ENCODE data around the gene SP5. TPM values are rescaled to one million over a fixed set of nuclear protein-coding genes. Genes with fewer than 3 reads are reported as not detected.
"Not testable (repeated sequence)": the region's sequence is repeated elsewhere in the genome, so short reads cannot be mapped to it uniquely, and the experiment has no call there.

SP5 gene
- total RNA-seq, 1 experiment from 2014 or later = 161 TPM

DNA sequence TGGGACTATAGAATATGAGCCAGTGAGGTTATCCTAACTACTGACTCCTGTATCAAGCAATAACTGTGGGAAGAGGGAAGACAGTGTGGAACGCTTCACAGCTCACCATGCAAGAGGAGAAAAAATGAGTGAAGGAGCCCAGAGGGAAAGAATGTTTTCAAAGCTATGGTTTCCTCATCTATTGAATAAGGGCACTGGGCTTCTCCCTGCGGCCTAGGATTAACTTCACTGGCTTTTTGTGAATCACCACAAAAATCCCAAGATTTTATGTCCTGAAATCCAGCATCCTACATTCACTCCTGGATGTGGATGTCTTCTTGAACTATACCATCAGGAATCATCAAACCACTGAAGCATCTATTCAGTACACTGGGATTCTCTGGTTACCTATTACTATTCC is 44.5 kb upstream of the SP5 start:
- TF ChIP-seq, protein P1, sequence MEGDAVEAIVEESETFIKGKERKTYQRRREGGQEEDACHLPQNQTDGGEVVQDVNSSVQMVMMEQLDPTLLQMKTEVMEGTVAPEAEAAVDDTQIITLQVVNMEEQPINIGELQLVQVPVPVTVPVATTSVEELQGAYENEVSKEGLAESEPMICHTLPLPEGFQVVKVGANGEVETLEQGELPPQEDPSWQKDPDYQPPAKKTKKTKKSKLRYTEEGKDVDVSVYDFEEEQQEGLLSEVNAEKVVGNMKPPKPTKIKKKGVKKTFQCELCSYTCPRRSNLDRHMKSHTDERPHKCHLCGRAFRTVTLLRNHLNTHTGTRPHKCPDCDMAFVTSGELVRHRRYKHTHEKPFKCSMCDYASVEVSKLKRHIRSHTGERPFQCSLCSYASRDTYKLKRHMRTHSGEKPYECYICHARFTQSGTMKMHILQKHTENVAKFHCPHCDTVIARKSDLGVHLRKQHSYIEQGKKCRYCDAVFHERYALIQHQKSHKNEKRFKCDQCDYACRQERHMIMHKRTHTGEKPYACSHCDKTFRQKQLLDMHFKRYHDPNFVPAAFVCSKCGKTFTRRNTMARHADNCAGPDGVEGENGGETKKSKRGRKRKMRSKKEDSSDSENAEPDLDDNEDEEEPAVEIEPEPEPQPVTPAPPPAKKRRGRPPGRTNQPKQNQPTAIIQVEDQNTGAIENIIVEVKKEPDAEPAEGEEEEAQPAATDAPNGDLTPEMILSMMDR (IDR thresholded peaks at IDR 0.05; ENCODE audit: insufficient read depth in 1 of 2, low read depth in 1 of 2, low read length in 1 of 2, severe bottlenecking in 1 of 2, unreplicated experiment in 1 of 2) = no peak
- no peaks in the 10 kb centered on the region for H3K9me3 ChIP-seq
- intact Hi-C loops (cut with micrococcal nuclease; ENCODE audit: unreplicated experiment) = no loop called here
- no peak overlapping the region for H3K27ac Mint-ChIP-seq (ENCODE audit: unreplicated experiment)
- CTCF ChIA-PET = no interaction called here
- no TSS peak for BruUV-seq (replicated peaks)
- H3K27me3 Mint-ChIP-seq (ENCODE audit: insufficient read depth, unreplicated experiment) = no peaks in the 10 kb centered on the region
- no peaks in the 10 kb centered on the region for H3K9me3 Mint-ChIP-seq (ENCODE audit: unreplicated experiment)
- H3K27me3 ChIP-seq (replicated peaks; ENCODE audit: control insufficient read depth, insufficient read depth, low read length) = no peaks in the 10 kb centered on the region
- no peaks in the 10 kb centered on the region for H3K4me1 ChIP-seq
- no peak for DNase-seq
- H3K36me3 Mint-ChIP-seq (ENCODE audit: insufficient read depth, unreplicated experiment) = no peaks in the 10 kb centered on the region
- H3K4me3 Mint-ChIP-seq (ENCODE audit: unreplicated experiment) = no peak overlapping the region
- POLR2A ChIA-PET = no interaction called here
- H3K4me3 ChIP-seq (ENCODE audit: low read depth, low read length) = no peak overlapping the region
- H3K4me1 Mint-ChIP-seq (ENCODE audit: low read depth, unreplicated experiment) = peaks cover 6% of the 10 kb centered on the region
- H3K36me3 ChIP-seq (ENCODE audit: control insufficient read depth, insufficient read depth, low read length) = no peaks in the 10 kb centered on the region

DNA sequence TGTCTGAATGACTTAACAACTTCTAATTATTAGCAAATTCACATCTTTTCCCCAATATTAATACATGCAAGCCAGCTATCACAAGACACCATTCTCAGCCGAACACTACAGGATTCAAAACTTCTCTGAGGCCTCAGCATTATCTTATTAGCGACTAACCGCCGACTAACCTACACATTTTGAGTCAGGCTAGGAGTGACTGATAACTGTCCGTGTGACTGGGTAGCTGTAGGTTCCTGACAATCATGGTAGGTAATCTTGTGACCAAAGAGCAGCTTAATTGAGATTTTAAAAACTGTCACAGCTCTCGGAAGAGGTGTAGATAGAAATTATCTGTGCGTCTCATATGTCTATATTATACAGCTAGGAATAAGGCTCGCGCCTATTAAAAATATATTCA is 44.1 kb upstream of the SP5 start:
- TF ChIP-seq, protein P1 (IDR thresholded peaks at IDR 0.05; ENCODE audit: insufficient read depth in 1 of 2, low read depth in 1 of 2, low read length in 1 of 2, severe bottlenecking in 1 of 2, unreplicated experiment in 1 of 2) = no peak
- Mint-ChIP-seq H3K36me3 (ENCODE audit: insufficient read depth, unreplicated experiment) (no peaks in the 10 kb centered on the region), H3K4me3 (ENCODE audit: unreplicated experiment) (no peak overlapping the region), H3K27me3 (ENCODE audit: insufficient read depth, unreplicated experiment) (no peaks in the 10 kb centered on the region), H3K9me3 (ENCODE audit: unreplicated experiment) (no peaks in the 10 kb centered on the region), H3K4me1 (ENCODE audit: low read depth, unreplicated experiment) (peaks cover 6% of the 10 kb centered on the region), H3K27ac (ENCODE audit: unreplicated experiment) (no peak overlapping the region)
- CTCF ChIA-PET = no interaction called here
- POLR2A ChIA-PET = no interaction called here
- H3K4me1 ChIP-seq = no peaks in the 10 kb centered on the region
- BruUV-seq (replicated peaks) = no TSS peak
- no peak overlapping the region for H3K4me3 ChIP-seq (ENCODE audit: low read depth, low read length)
- no peaks in the 10 kb centered on the region for H3K9me3 ChIP-seq
- intact Hi-C loops (cut with micrococcal nuclease; ENCODE audit: unreplicated experiment) = no loop called here
- DNase-seq = no peak
- no peaks in the 10 kb centered on the region for H3K27me3 ChIP-seq (replicated peaks; ENCODE audit: control insufficient read depth, insufficient read depth, low read length)
- H3K36me3 ChIP-seq (ENCODE audit: control insufficient read depth, insufficient read depth, low read length) = no peaks in the 10 kb centered on the region

DNA sequence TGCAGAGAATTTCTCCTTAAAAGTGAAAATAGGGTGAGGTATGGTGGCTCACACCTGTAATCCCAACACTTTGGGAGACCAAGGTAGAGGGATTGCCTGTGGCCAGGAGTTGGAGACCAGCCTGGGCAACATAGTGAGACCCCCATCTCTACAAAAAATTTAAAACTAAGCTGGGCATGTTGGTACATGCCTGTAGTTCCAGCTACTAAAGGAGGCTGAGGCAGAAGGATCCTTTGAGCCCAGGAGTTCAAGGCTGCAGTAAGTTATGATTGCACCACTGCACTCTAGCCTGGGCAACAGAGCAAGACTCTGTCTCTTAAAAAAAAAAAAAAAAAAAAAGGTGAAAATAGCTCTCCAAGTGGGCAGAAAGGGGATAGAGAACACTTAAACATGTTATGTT is 40.9 kb upstream of the SP5 start:
- H3K9me3 ChIP-seq; BruUV-seq (replicated peaks); H3K4me1 ChIP-seq; H3K27ac Mint-ChIP-seq (ENCODE audit: unreplicated experiment); H3K4me3 ChIP-seq (ENCODE audit: low read depth, low read length); H3K4me3 Mint-ChIP-seq (ENCODE audit: unreplicated experiment); H3K36me3 Mint-ChIP-seq (ENCODE audit: insufficient read depth, unreplicated experiment); H3K27me3 Mint-ChIP-seq (ENCODE audit: insufficient read depth, unreplicated experiment); H3K9me3 Mint-ChIP-seq (ENCODE audit: unreplicated experiment); intact Hi-C loops (cut with micrococcal nuclease; ENCODE audit: unreplicated experiment); H3K4me1 Mint-ChIP-seq (ENCODE audit: low read depth, unreplicated experiment); CTCF ChIA-PET; H3K36me3 ChIP-seq (ENCODE audit: control insufficient read depth, insufficient read depth, low read length); POLR2A ChIA-PET; DNase-seq; H3K27me3 ChIP-seq (replicated peaks; ENCODE audit: control insufficient read depth, insufficient read depth, low read length): not testable (repeated sequence)

DNA sequence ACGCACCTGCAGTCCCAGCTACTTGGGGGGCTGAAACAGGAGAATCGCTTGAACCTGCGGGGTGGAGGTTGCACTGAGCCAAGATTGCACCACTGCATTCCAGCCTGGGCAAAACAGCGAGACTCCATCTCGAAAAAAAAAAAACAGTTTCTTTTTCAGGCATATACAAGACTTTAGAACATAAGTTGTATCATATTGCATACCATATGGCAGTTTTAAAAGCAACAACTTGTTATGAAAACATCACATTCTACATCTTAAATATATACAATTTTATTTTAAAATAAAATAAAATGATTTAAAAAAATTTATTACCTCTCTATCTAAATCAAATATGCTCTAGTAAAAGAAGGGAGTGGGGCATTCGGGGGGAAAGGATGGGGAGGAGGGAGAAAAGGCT is 39.4 kb upstream of the SP5 start:
- H3K27me3 ChIP-seq (replicated peaks; ENCODE audit: control insufficient read depth, insufficient read depth, low read length) = no peaks in the 10 kb centered on the region
- no peak overlapping the region for H3K4me3 Mint-ChIP-seq (ENCODE audit: unreplicated experiment)
- ChIA-PET POLR2A (no interaction called here), CTCF (interaction anchor here (0.7 kb wide), 1 partner anchor 311 kb away, joined by 4 read pairs; no protein-coding TSS in a partner anchor)
- no peaks in the 10 kb centered on the region for H3K36me3 ChIP-seq (ENCODE audit: control insufficient read depth, insufficient read depth, low read length)
- no TSS peak for BruUV-seq (replicated peaks)
- H3K4me1 Mint-ChIP-seq (ENCODE audit: low read depth, unreplicated experiment) = peaks cover 6% of the 10 kb centered on the region
- H3K9me3 ChIP-seq = no peaks in the 10 kb centered on the region
- no peaks in the 10 kb centered on the region for H3K9me3 Mint-ChIP-seq (ENCODE audit: unreplicated experiment)
- 0 out of 2 replicates have a peak, but pooled peaks cover 7% of the 10 kb centered on the region for H3K4me1 ChIP-seq
- no peak for DNase-seq
- intact Hi-C loops (cut with micrococcal nuclease; ENCODE audit: unreplicated experiment) = no loop called here
- TF ChIP-seq, protein P1 (IDR thresholded peaks at IDR 0.05; ENCODE audit: insufficient read depth in 1 of 2, low read depth in 1 of 2, low read length in 1 of 2, severe bottlenecking in 1 of 2, unreplicated experiment in 1 of 2) = no peak
- H3K4me3 ChIP-seq (ENCODE audit: low read depth, low read length) = no peak overlapping the region
- H3K36me3 Mint-ChIP-seq (ENCODE audit: insufficient read depth, unreplicated experiment) = no peaks in the 10 kb centered on the region
- H3K27me3 Mint-ChIP-seq (ENCODE audit: insufficient read depth, unreplicated experiment) = no peaks in the 10 kb centered on the region
- no peak overlapping the region for H3K27ac Mint-ChIP-seq (ENCODE audit: unreplicated experiment)

Data from Caco-2 (cell line).